T-cell (primary cell): ENCODE measurements around the gene ZFYVE19. TPM values are rescaled to one million over a fixed set of nuclear protein-coding genes. Genes with fewer than 3 reads are reported as not detected.

Experiments used
- ATAC-seq, 4 experiments: fragments of 200-7000 bp in 3 of 4; fragments of 150-1000 bp in 1 of 4; cut with Tn5 transposase; replicated peaks in 1 of 4; 1 replicate in 3 of 4; 2 replicates in 1 of 4; pipeline ENCODE4 v1.10.0; 2021; ENCODE audit warnings: moderate library complexity in 3 of 4, mild to moderate bottlenecking in 2 of 4, moderate number of reproducible peaks in 1 of 4
- CTCF ChIA-PET, 2 donors: fragments of 300-600 bp; sonication (Branson Sonifier 250); formaldehyde crosslinking; loops; one replicate each; lab custom pipeline; 2022; ENCODE audit warnings: antibody characterized with exemption in 2 of 2; lab: Charles Lee
- POLR2A ChIA-PET, 2 donors: fragments of 300-600 bp; sonication (Branson Sonifier 250); formaldehyde crosslinking; loops; one replicate each; lab custom pipeline; 2022; ENCODE audit warnings: antibody characterized with exemption in 2 of 2; lab: Charles Lee
- DNase-seq, 35 experiments: peaks; one replicate each; pipeline versions ENCODE4 v3.0.0 to v3.0.0-alpha.2; 2013 to 2023
- H3K27ac ChIP-seq: one replicate; pipeline ENCODE4 v1.5.1; 2013; ENCODE audit warnings: low read length
- H3K27me3 ChIP-seq, 2 experiments: replicated peaks in 1 of 2; 1 replicate in 1 of 2; 2 replicates in 1 of 2; pipeline versions ENCODE4 v1.6.1 to v1.7.0; 2013; ENCODE audit warnings: low read length in 1 of 2, mixed read lengths in 1 of 2; ENCODE audit not compliant: control insufficient read depth in 2 of 2, insufficient read depth in 2 of 2; ENCODE audit errors: extremely low read depth in 1 of 2
- H3K36me3 ChIP-seq, 2 donors: 1 replicate in 1 of 2; 2 replicates in 1 of 2; pipeline versions ENCODE4 v1.6.1 to v1.7.0; 2013; ENCODE audit warnings: low read length in 1 of 2; ENCODE audit not compliant: control insufficient read depth in 2 of 2, insufficient read depth in 1 of 2; ENCODE audit errors: extremely low read depth in 1 of 2
- H3K4me1 ChIP-seq, 2 experiments: 1 replicate in 1 of 2; 2 replicates in 1 of 2; pipeline versions ENCODE4 v1.6.1 to v1.7.0; 2013; ENCODE audit warnings: low read length in 2 of 2, mixed read lengths in 1 of 2; ENCODE audit not compliant: insufficient read depth in 2 of 2, control insufficient read depth in 1 of 2; ENCODE audit errors: extremely low read depth in 1 of 2
- H3K4me3 ChIP-seq, 2 donors: 1 replicate in 1 of 2; 2 replicates in 1 of 2; pipeline versions ENCODE4 v1.5.1 to v1.7.0; 2013; ENCODE audit warnings: mild to moderate bottlenecking in 2 of 2, low read length in 1 of 2, moderate library complexity in 1 of 2; ENCODE audit not compliant: control insufficient read depth in 1 of 2; ENCODE audit errors: extremely low read depth in 1 of 2
- H3K9me3 ChIP-seq: 2 replicates; pipeline ENCODE4 v1.7.0; 2013
- H3K27ac Mint-ChIP-seq, 2 donors: one replicate each; pipeline ENCODE4 v1.8.0; 2020 to 2021; ENCODE audit warnings: mild to moderate bottlenecking in 2 of 2, mixed read lengths in 2 of 2
- H3K27me3 Mint-ChIP-seq, 2 donors: one replicate each; pipeline ENCODE4 v1.8.0; 2021 to 2022; ENCODE audit warnings: mixed read lengths in 2 of 2
- H3K36me3 Mint-ChIP-seq: one replicate; pipeline ENCODE4 v1.8.0; 2021; ENCODE audit warnings: mixed read lengths
- H3K4me1 Mint-ChIP-seq, 3 donors: one replicate each; pipeline ENCODE4 v1.8.0; 2020 to 2022; ENCODE audit warnings: mixed read lengths in 3 of 3, mild to moderate bottlenecking in 1 of 3
- H3K4me3 Mint-ChIP-seq, 3 donors: one replicate each; pipeline ENCODE4 v1.8.0; 2020 to 2022; ENCODE audit warnings: mild to moderate bottlenecking in 3 of 3, mixed read lengths in 3 of 3, moderate library complexity in 3 of 3
- H3K9me3 Mint-ChIP-seq, 3 donors: one replicate each; pipeline ENCODE4 v1.8.0; 2020 to 2022; ENCODE audit warnings: mixed read lengths in 3 of 3
- WGBS: methylation state at CpG from one replicate; pipeline ENCODE4 v1.1.5; 2013; ENCODE audit warnings: missing lambda C conversion rate; ENCODE audit not compliant: insufficient coverage; 5-methylcytosine and 5-hydroxymethylcytosine counted together
- total RNA-seq, 35 experiments: library from RNA in 6 of 35; stranded (reverse) in 6 of 35; fragments of 120-200 nt in 1 of 35; gene quantifications; one replicate each; pipeline versions ENCODE4 v1.2.1 to v1.2.4 and lab custom pipeline; 2013 to 2026

The ZFYVE19 gene
- total RNA-seq, 5 donors from 2014 or later (not counting 1 experiment from before 2014, with no cell fraction given): 20.0 to 38.9 (median 30.8) TPM

DNA sequence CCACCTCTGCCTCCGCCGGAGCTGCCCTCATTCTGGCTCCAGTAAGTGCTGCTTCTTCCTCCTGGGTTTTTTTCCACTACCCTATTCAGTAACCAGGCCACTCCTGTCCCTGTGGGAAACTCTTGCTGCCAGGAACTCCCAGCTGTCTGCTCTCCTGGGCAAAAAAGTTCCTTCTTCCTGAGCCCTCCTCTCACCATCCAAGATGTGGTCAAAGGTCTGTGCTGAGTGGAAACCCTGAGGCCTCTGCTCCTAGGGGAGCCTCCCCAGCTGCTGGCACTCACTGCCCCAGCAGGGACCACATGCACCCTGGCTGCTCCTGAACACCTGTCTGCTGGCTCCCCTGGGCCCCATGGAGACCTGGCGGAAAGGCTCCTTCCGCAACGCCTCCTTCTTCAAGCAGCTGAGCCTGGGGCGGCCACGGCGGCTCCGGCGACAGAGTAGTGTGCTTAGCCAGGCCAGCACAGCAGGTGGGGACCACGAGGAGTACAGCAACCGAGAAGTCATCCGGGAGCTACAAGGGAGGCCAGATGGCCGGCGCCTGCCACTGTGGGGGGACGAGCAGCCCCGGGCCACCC, 36.7 kb upstream of the ZFYVE19 start:
- Mint-ChIP-seq H3K4me3 (peak overlapping the region in 1 of 3 donors; percentile 58), H3K9me3 (no peaks in the 10 kb centered on the region), H3K27me3 (no peaks in the 10 kb centered on the region), H3K36me3 (peaks cover 14% of the 10 kb centered on the region), H3K27ac (peak overlapping the region; percentile 87 to 94), H3K4me1 (peaks cover 27 to 33% (median 31%) of the 10 kb centered on the region in 3 donors)
- Histone ChIP-seq H3K9me3 (no peaks in the 10 kb centered on the region), H3K4me1 (peaks cover 11 to 33% of the 10 kb centered on the region in 2 experiments), H3K36me3 (peaks cover 0 to 39% of the 10 kb centered on the region in 2 donors), H3K27me3 (no peaks in the 10 kb centered on the region), H3K4me3 (no peak overlapping the region), H3K27ac (peak overlapping the region; percentile 57)
- CTCF ChIA-PET: interaction anchor here (0.5 to 1.8 kb wide), 3 partner anchors 12 to 176 kb away, joined by 3 to 6 read pairs (median 4); no protein-coding TSS in a partner anchor
- DNase-seq (peak in 1 of 35 experiments; percentile 4), ATAC-seq (no peak)
- POLR2A ChIA-PET: interaction anchor here in 1 of 2 donors (0.8 kb wide), 1 partner anchor 155 kb away, joined by 3 read pairs; no protein-coding TSS in a partner anchor
- WGBS: 81% methylated on average over 15 of the region's 17 CpGs

DNA sequence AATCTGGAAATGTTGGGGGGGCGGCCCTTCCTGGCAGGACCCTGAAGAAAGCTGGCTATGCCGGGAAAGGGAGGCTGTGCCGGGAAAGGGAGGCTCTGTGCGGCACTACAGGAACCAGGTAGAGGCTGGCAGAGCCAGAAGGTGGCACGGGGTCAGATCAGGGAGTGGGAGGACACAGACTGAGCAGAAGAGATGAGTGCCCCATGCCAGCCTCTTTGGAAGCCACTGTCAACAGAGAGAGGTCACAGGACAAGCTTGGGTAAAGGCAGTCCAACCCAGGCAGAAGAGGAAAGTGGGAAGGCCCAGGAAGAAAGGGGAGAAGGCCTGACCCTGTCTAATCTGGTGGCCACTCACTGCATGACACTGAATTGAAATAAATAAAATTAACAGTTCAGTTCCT, 35.6 kb upstream of the ZFYVE19 start:
- no peak overlapping the region for H3K4me3 Mint-ChIP-seq
- no peaks in the 10 kb centered on the region for H3K27me3 Mint-ChIP-seq
- peaks cover 4 to 49% of the 10 kb centered on the region in 2 donors for H3K36me3 ChIP-seq
- peaks cover 14% of the 10 kb centered on the region for H3K36me3 Mint-ChIP-seq
- no peak overlapping the region for H3K4me3 ChIP-seq
- no peak overlapping the region for H3K27ac ChIP-seq
- ChIA-PET CTCF (no interaction called here), POLR2A (interaction anchor here (0.5 to 0.8 kb wide), 2 partner anchors 26 to 156 kb away, joined by 3 to 8 read pairs; no protein-coding TSS in a partner anchor)
- ATAC-seq (no peak), DNase-seq (no peak)
- 98% methylated on average over 5 of the region's 5 CpGs for WGBS
- no peaks in the 10 kb centered on the region for H3K27me3 ChIP-seq
- H3K27ac Mint-ChIP-seq: no peak overlapping the region
- H3K4me1 Mint-ChIP-seq: peaks cover 20 to 24% (median 23%) of the 10 kb centered on the region in 3 donors
- H3K4me1 ChIP-seq: peaks cover 11 to 28% of the 10 kb centered on the region in 2 experiments
- no peaks in the 10 kb centered on the region for H3K9me3 Mint-ChIP-seq
- H3K9me3 ChIP-seq: no peaks in the 10 kb centered on the region

DNA sequence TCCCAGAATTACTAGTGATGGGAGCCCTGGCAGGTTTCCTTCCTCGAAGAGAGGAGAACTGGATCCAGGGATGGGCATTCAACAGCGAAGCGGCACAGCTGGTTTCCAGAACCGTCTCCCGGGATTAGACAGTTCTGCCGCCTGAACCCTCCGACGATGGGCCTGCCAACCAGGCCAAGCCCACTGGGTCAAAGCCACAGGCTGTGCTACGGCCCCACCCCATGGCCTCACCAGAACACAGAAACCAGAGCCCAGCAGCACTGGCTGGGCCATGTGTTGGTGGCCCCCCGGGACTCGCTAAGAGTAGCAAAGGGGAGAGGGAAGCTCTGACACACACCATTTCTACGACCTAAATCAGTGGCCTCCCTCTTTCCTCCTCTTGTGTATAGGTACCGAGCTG, 34.9 kb upstream of the ZFYVE19 start:
- H3K4me3 ChIP-seq: no peak overlapping the region
- H3K36me3 ChIP-seq: peaks cover 4 to 53% of the 10 kb centered on the region in 2 donors
- no peaks in the 10 kb centered on the region for H3K9me3 ChIP-seq
- no peak overlapping the region for H3K27ac Mint-ChIP-seq
- peaks cover 21% of the 10 kb centered on the region for H3K36me3 Mint-ChIP-seq
- no peak overlapping the region for H3K27ac ChIP-seq
- DNase-seq (no peak), ATAC-seq (no peak)
- CTCF ChIA-PET: no interaction called here
- no peaks in the 10 kb centered on the region for H3K27me3 Mint-ChIP-seq
- peaks cover 23 to 29% (median 26%) of the 10 kb centered on the region in 3 donors for H3K4me1 Mint-ChIP-seq
- H3K4me3 Mint-ChIP-seq: no peak overlapping the region
- no peaks in the 10 kb centered on the region for H3K9me3 Mint-ChIP-seq
- POLR2A ChIA-PET: no interaction called here
- 97% methylated on average over 3 of the region's 13 CpGs for WGBS
- no peaks in the 10 kb centered on the region for H3K27me3 ChIP-seq
- peaks cover 11 to 36% of the 10 kb centered on the region in 2 experiments for H3K4me1 ChIP-seq

DNA sequence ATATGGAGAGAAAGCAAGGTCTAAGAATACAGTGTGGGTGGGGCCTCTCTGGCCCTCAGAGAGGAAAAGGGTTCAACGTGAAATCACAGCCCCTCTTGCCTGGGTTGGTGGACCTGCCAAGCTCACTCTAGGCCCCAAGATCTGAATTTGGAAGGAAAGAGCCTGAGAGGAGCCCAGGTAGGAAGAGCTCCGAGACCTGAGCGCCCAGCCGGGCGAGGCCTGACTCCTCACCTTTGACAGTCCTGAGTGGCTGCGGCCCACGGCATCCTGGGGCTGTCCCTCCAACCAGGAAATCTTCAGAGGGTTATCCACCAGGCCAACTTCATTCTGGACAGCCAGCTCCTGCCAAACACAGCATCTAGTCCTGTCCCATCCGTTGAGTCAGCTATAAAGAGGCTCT, 33.4 kb upstream of the ZFYVE19 start:
- no peaks in the 10 kb centered on the region for H3K9me3 ChIP-seq
- H3K4me1 Mint-ChIP-seq: peaks cover 19 to 26% (median 23%) of the 10 kb centered on the region in 3 donors
- peaks cover 18% of the 10 kb centered on the region for H3K36me3 Mint-ChIP-seq
- H3K9me3 Mint-ChIP-seq: no peaks in the 10 kb centered on the region
- H3K27ac Mint-ChIP-seq: no peak overlapping the region
- no peaks in the 10 kb centered on the region for H3K27me3 Mint-ChIP-seq
- H3K27me3 ChIP-seq: no peaks in the 10 kb centered on the region
- 96% methylated on average over 7 of the region's 8 CpGs for WGBS
- H3K4me3 ChIP-seq: no peak overlapping the region
- ATAC-seq (no peak), DNase-seq (no peak)
- POLR2A ChIA-PET: interaction anchor here in 1 of 2 donors (0.5 kb wide), 1 partner anchor 49 kb away, joined by 6 read pairs; no protein-coding TSS in a partner anchor
- no peak overlapping the region for H3K27ac ChIP-seq
- peaks cover 4 to 64% of the 10 kb centered on the region in 2 donors for H3K36me3 ChIP-seq
- peaks cover 11 to 36% of the 10 kb centered on the region in 2 experiments for H3K4me1 ChIP-seq
- CTCF ChIA-PET: interaction anchor here (0.5 to 0.7 kb wide), 2 partner anchors 32 to 139 kb away, joined by 4 to 8 read pairs; no protein-coding TSS in a partner anchor
- no peak overlapping the region for H3K4me3 Mint-ChIP-seq

DNA sequence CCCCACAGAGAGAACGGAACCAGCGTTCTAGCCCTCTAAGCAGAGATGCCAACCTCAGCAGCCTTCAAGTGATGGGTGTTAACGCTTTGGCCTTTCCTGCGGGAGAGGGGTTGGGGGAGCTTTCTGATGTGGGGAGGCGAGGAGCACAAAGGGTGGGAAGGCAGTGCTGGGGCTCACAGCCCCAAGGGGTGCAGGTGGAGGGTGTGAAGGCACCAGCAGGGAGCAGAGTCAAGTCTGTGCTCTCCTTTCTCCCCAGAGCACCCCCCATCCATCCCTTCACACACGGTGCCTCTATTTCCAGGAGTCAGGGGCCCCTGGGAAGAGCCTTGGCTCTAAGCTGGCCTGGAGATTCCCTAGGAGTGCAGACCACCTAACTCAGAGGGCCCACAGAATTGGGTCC, 33.0 kb upstream of the ZFYVE19 start:
- H3K36me3 ChIP-seq: peaks cover 8 to 68% of the 10 kb centered on the region in 2 donors
- Mint-ChIP-seq H3K36me3 (peaks cover 19% of the 10 kb centered on the region), H3K27ac (no peak overlapping the region), H3K4me3 (no peak overlapping the region), H3K4me1 (peaks cover 15 to 22% (median 19%) of the 10 kb centered on the region in 3 donors), H3K27me3 (no peaks in the 10 kb centered on the region), H3K9me3 (no peaks in the 10 kb centered on the region)
- ATAC-seq (no peak), DNase-seq (no peak)
- no peaks in the 10 kb centered on the region for H3K9me3 ChIP-seq
- ChIA-PET CTCF (interaction anchor here (0.5 to 1.0 kb wide), 2 partner anchors 11 to 33 kb away, joined by 4 read pairs; no protein-coding TSS in a partner anchor), POLR2A (interaction anchor here in 1 of 2 donors (0.5 kb wide), 1 partner anchor 49 kb away, joined by 6 read pairs; no protein-coding TSS in a partner anchor)
- peaks cover 7 to 32% of the 10 kb centered on the region in 2 experiments for H3K4me1 ChIP-seq
- no peaks in the 10 kb centered on the region for H3K27me3 ChIP-seq
- no peak overlapping the region for H3K27ac ChIP-seq
- no peak overlapping the region for H3K4me3 ChIP-seq
- WGBS: 89% methylated on average over 3 of the region's 6 CpGs

DNA sequence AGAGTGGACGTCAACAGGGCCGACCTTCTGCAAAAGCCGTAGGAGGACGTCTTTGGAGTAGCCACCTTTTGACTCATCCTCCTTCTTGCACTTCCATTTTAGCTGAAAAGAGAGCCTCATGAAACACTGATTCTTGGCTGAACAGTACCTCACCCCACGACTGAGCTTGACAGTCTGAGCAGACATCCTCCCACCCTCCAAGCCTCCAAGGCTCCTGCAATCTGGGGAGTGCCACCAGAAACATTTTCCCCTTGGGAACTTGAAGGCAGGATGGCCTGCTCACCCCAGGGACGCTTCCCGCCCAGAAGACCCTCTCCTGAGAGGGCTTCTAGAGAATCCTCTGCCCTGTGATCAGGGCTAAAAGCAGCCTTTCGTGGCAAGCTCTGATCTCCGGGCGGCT, 31.9 kb upstream of the ZFYVE19 start:
- Histone ChIP-seq H3K4me3 (no peak overlapping the region), H3K4me1 (peaks cover 0 to 21% of the 10 kb centered on the region in 2 experiments), H3K36me3 (peaks cover 14 to 78% of the 10 kb centered on the region in 2 donors), H3K27ac (no peak overlapping the region), H3K27me3 (no peaks in the 10 kb centered on the region), H3K9me3 (no peaks in the 10 kb centered on the region)
- Mint-ChIP-seq H3K27me3 (no peaks in the 10 kb centered on the region), H3K9me3 (no peaks in the 10 kb centered on the region), H3K27ac (no peak overlapping the region), H3K36me3 (peaks cover 25% of the 10 kb centered on the region), H3K4me3 (no peak overlapping the region), H3K4me1 (peaks cover 4 to 11% (median 8%) of the 10 kb centered on the region in 3 donors)
- ChIA-PET POLR2A (no interaction called here), CTCF (interaction anchor here in 1 of 2 donors (1.0 kb wide), 1 partner anchor 10 kb away, joined by 4 read pairs; no protein-coding TSS in a partner anchor)
- DNase-seq (no peak), ATAC-seq (no peak)
- no CpG with 5 or more reads among the region's 10 CpGs for WGBS
